ENCODE measurements around the gene PARD3B.

The PARD3B gene

GRCh38 chr2:205543937-205544702, 998.8 kb downstream of the PARD3B start:
- peaks cover 3% of the 10 kb centered on the region for H3K4me1 ChIP-seq (ENCODE audit: low read length)
- H3K27ac ChIP-seq (ENCODE audit: low read length), result no peak overlapping the region
- no peaks in the 10 kb centered on the region for H3F3A ChIP-seq (ENCODE audit: insufficient read depth, low read length)
- no peaks in the 10 kb centered on the region for H3K9me3 ChIP-seq (replicated peaks; ENCODE audit: insufficient read depth, low read length)
- DNase-seq, result no peak
- no peak overlapping the region for H2AFZ ChIP-seq (ENCODE audit: low read length)
- H3K4me3 ChIP-seq (ENCODE audit: low read length), result no peak overlapping the region
- H3K9me2 ChIP-seq (replicated peaks; ENCODE audit: insufficient read depth, low read length), result no peaks in the 10 kb centered on the region
- no peaks in the 10 kb centered on the region for H3K27me3 ChIP-seq (replicated peaks; ENCODE audit: insufficient read depth, low read length)
- H4K20me1 ChIP-seq (ENCODE audit: insufficient read depth, low read length), result no peaks in the 10 kb centered on the region
- TF ChIP-seq CTCF (IDR thresholded peaks at IDR 0.05; ENCODE audit: low read length), result no peak
- TF ChIP-seq EZH2phosphoT487 (IDR thresholded peaks at IDR 0.05; ENCODE audit: low read length), result no peak
- no peak for TF ChIP-seq EZH2 (optimal IDR thresholded peaks at IDR 0.05; ENCODE audit: low read depth, low read length)
- H3K4me2 ChIP-seq (ENCODE audit: low read depth, low read length), result no peak overlapping the region
- no peak overlapping the region for H3K9ac ChIP-seq (ENCODE audit: low read length)
- H3K79me2 ChIP-seq (ENCODE audit: low read length), result no peaks in the 10 kb centered on the region
- no peaks in the 10 kb centered on the region for H3K36me3 ChIP-seq (replicated peaks; ENCODE audit: insufficient read depth, low read length)

- Histone ChIP-seq H3K27ac (ENCODE audit: low read length) (no peak overlapping the region), H3K27me3 (replicated peaks; ENCODE audit: insufficient read depth, low read length) (no peaks in the 10 kb centered on the region), H3K9me3 (replicated peaks; ENCODE audit: insufficient read depth, low read length) (no peaks in the 10 kb centered on the region), H3K4me3 (ENCODE audit: low read length) (no peak overlapping the region), H3K9me2 (replicated peaks; ENCODE audit: insufficient read depth, low read length) (no peaks in the 10 kb centered on the region), H4K20me1 (ENCODE audit: insufficient read depth, low read length) (no peaks in the 10 kb centered on the region), H3F3A (ENCODE audit: insufficient read depth, low read length) (no peaks in the 10 kb centered on the region), H3K9ac (ENCODE audit: low read length) (no peak overlapping the region), H3K79me2 (ENCODE audit: low read length) (no peaks in the 10 kb centered on the region), H3K4me1 (ENCODE audit: low read length) (peaks cover 3% of the 10 kb centered on the region), H3K4me2 (ENCODE audit: low read depth, low read length) (peak overlapping the region; percentile 30; the same call in 1 of the 2 replicates), H3K36me3 (replicated peaks; ENCODE audit: insufficient read depth, low read length) (no peaks in the 10 kb centered on the region), H2AFZ (ENCODE audit: low read length) (no peak overlapping the region)
- DNase-seq, result peak; percentile 26
- TF ChIP-seq CTCF (IDR thresholded peaks at IDR 0.05; ENCODE audit: low read length) (no peak), EZH2 (optimal IDR thresholded peaks at IDR 0.05; ENCODE audit: low read depth, low read length) (no peak), EZH2phosphoT487 (IDR thresholded peaks at IDR 0.05; ENCODE audit: low read length) (no peak)
These were observed 1000.9 kb downstream of the PARD3B start for GRCh38 chr2:205545971-205546816.

- no peak overlapping the region for H3K27ac ChIP-seq (ENCODE audit: low read length)
- H3K9ac ChIP-seq (ENCODE audit: low read length), result no peak overlapping the region
- H4K20me1 ChIP-seq (ENCODE audit: insufficient read depth, low read length), result no peaks in the 10 kb centered on the region
- no peak overlapping the region for H3K4me2 ChIP-seq (ENCODE audit: low read depth, low read length)
- no peaks in the 10 kb centered on the region for H3F3A ChIP-seq (ENCODE audit: insufficient read depth, low read length)
- TF ChIP-seq CTCF (IDR thresholded peaks at IDR 0.05; ENCODE audit: low read length), result no peak
- no peak for TF ChIP-seq EZH2phosphoT487 (IDR thresholded peaks at IDR 0.05; ENCODE audit: low read length)
- no peak for TF ChIP-seq EZH2 (optimal IDR thresholded peaks at IDR 0.05; ENCODE audit: low read depth, low read length)
- H3K27me3 ChIP-seq (replicated peaks; ENCODE audit: insufficient read depth, low read length), result no peaks in the 10 kb centered on the region
- no peaks in the 10 kb centered on the region for H3K9me2 ChIP-seq (replicated peaks; ENCODE audit: insufficient read depth, low read length)
- no peaks in the 10 kb centered on the region for H3K4me1 ChIP-seq (ENCODE audit: low read length)
- no peaks in the 10 kb centered on the region for H3K36me3 ChIP-seq (replicated peaks; ENCODE audit: insufficient read depth, low read length)
- H3K79me2 ChIP-seq (ENCODE audit: low read length), result no peaks in the 10 kb centered on the region
- H3K9me3 ChIP-seq (replicated peaks; ENCODE audit: insufficient read depth, low read length), result no peaks in the 10 kb centered on the region
- no peak for DNase-seq
- H3K4me3 ChIP-seq (ENCODE audit: low read length), result no peak overlapping the region
- no peak overlapping the region for H2AFZ ChIP-seq (ENCODE audit: low read length)
These were observed 1010.4 kb downstream of the PARD3B start for GRCh38 chr2:205555566-205556230.

Data from MM.1S (cell line).